HEK293 (cell line): ENCODE results near the gene DIP2B.

ENCODE experiments used
- CTCF ChIA-PET: fragments of 350-600 bp; formaldehyde crosslinking; extraction: SDS; loops from one replicate; lab custom pipeline; 2021; ENCODE audit warnings: antibody characterized with exemption; lab: Yijun Ruan, JAX
- POLR2A ChIA-PET: fragments of 300-600 bp; formaldehyde crosslinking; extraction: SDS; loops from one replicate; lab custom pipeline; 2020; ENCODE audit warnings: antibody characterized with exemption, inconsistent platforms; lab: Yijun Ruan, JAX
- H3K27ac ChIP-seq: fragments of 200-500 bp; sonication (Bioruptor generic); 2 replicates; pipeline ENCODE4 v1.5.1; 2014; ENCODE audit warnings: low read depth, low read length, control low read depth, inconsistent platforms; ENCODE audit errors: extremely low read depth
- H3K36me3 ChIP-seq, 2 experiments: fragments of 200-500 bp in 1 of 2; sonication (Bioruptor generic) in 1 of 2; 1 replicate in 1 of 2; 2 replicates in 1 of 2; pipeline ENCODE4 v1.5.1; 2014 to 2017; ENCODE audit warnings: inconsistent platforms in 2 of 2, low read length in 2 of 2; ENCODE audit not compliant: control insufficient read depth in 2 of 2, insufficient read depth in 1 of 2
- H3K4me1 ChIP-seq: fragments of 200-500 bp; sonication (Bioruptor generic); 2 replicates; pipeline ENCODE4 v1.5.1; 2014; ENCODE audit warnings: mild to moderate bottlenecking, low read length, inconsistent platforms; ENCODE audit not compliant: control insufficient read depth, insufficient read depth
- H3K4me3 ChIP-seq: 2 replicates; pipeline ENCODE4 v1.5.1; 2011; ENCODE audit warnings: low read depth, mild to moderate bottlenecking, control low read depth, low read length, moderate library complexity
- H3K9me3 ChIP-seq: fragments of 200-500 bp; sonication (Bioruptor generic); 2 replicates; pipeline ENCODE4 v1.5.1; 2014; ENCODE audit warnings: low read depth, low read length, inconsistent platforms; ENCODE audit not compliant: control insufficient read depth, insufficient read depth
- GLI4 ChIP-seq: fragments of 450-650 bp; formaldehyde crosslinking; IDR thresholded peaks from 2 replicates; pipeline ENCODE4 v1.5.1; 2016; ENCODE audit warnings: missing biosample characterization, missing genetic modification characterization
- HOXD13 ChIP-seq: sonication (generic); formaldehyde crosslinking; IDR thresholded peaks from 2 replicates; pipeline ENCODE4 v1.8.0; 2022; ENCODE audit warnings: missing genetic modification reagents, borderline replicate concordance
- KLF10 ChIP-seq: fragments of 450-650 bp; IDR thresholded peaks from 2 replicates; pipeline ENCODE4 v1.5.1; 2018; ENCODE audit warnings: missing biosample characterization, mild to moderate bottlenecking, missing genetic modification characterization
- RBAK ChIP-seq: fragments of 450-650 bp; formaldehyde crosslinking; IDR thresholded peaks from 2 replicates; pipeline ENCODE4 v1.5.1; 2016; ENCODE audit warnings: missing biosample characterization, missing genetic modification characterization
- TCF7L2 ChIP-seq: IDR thresholded peaks from 2 replicates; pipeline ENCODE4 v1.6.1; 2011; ENCODE audit warnings: low read depth, mild to moderate bottlenecking, inconsistent platforms, low read length, moderate library complexity, borderline replicate concordance
- ZBTB1 ChIP-seq: fragments of 450-650 bp; formaldehyde crosslinking; IDR thresholded peaks from 2 replicates; pipeline ENCODE4 v1.5.1; 2016; ENCODE audit warnings: missing biosample characterization, missing genetic modification characterization
- ZBTB7A ChIP-seq: fragments of 450-650 bp; formaldehyde crosslinking; IDR thresholded peaks from 2 replicates; pipeline ENCODE4 v1.5.1; 2016; ENCODE audit warnings: low read depth, missing biosample characterization, missing genetic modification characterization
- ZFP37 ChIP-seq: fragments of 450-650 bp; formaldehyde crosslinking; IDR thresholded peaks from 2 replicates; pipeline ENCODE4 v1.5.1; 2016; ENCODE audit warnings: missing biosample characterization, missing genetic modification characterization
- ZNF155 ChIP-seq: fragments of 450-650 bp; formaldehyde crosslinking; IDR thresholded peaks from 2 replicates; pipeline ENCODE4 v1.5.1; 2016; ENCODE audit warnings: missing biosample characterization, missing genetic modification characterization
- ZNF26 ChIP-seq: fragments of 450-650 bp; formaldehyde crosslinking; IDR thresholded peaks from 2 replicates; pipeline ENCODE4 v1.5.1; 2016; ENCODE audit warnings: missing biosample characterization, missing genetic modification characterization
- ZNF354C ChIP-seq: fragments of 450-650 bp; formaldehyde crosslinking; IDR thresholded peaks from 2 replicates; pipeline ENCODE4 v1.5.1; 2016; ENCODE audit warnings: missing biosample characterization, missing genetic modification characterization, low read depth, borderline replicate concordance
- ZNF473 ChIP-seq: fragments of 450-650 bp; formaldehyde crosslinking; IDR thresholded peaks from 2 replicates; pipeline ENCODE4 v1.5.1; 2017; ENCODE audit warnings: missing biosample characterization, missing genetic modification characterization
- ZNF776 ChIP-seq: fragments of 450-650 bp; formaldehyde crosslinking; IDR thresholded peaks from 2 replicates; pipeline ENCODE4 v1.5.0; 2017; ENCODE audit warnings: missing biosample characterization, missing genetic modification characterization, borderline replicate concordance
- ZNF777 ChIP-seq: fragments of 450-650 bp; formaldehyde crosslinking; IDR thresholded peaks from 2 replicates; pipeline ENCODE4 v1.5.1; 2017; ENCODE audit warnings: missing biosample characterization, missing genetic modification characterization, borderline replicate concordance
- ZNF791 ChIP-seq: fragments of 450-650 bp; formaldehyde crosslinking; IDR thresholded peaks from 2 replicates; pipeline ENCODE4 v1.5.1; 2016; ENCODE audit warnings: missing biosample characterization, missing genetic modification characterization
- ZNF830 ChIP-seq: fragments of 450-650 bp; IDR thresholded peaks from 2 replicates; pipeline ENCODE4 v1.5.0; 2018; ENCODE audit warnings: missing biosample characterization, missing genetic modification characterization, low read depth, mild to moderate bottlenecking, moderate library complexity
- ZNF837 ChIP-seq: fragments of 450-650 bp; formaldehyde crosslinking; IDR thresholded peaks from 2 replicates; pipeline ENCODE4 v1.5.1; 2016; ENCODE audit warnings: missing biosample characterization, missing genetic modification characterization
- ZSCAN23 ChIP-seq: fragments of 450-650 bp; formaldehyde crosslinking; IDR thresholded peaks from 2 replicates; pipeline ENCODE4 v1.5.1; 2016; ENCODE audit warnings: missing biosample characterization, missing genetic modification characterization
- TF ChIP-seq, protein P1 (sequence below): fragments of 450-650 bp; formaldehyde crosslinking; IDR thresholded peaks from 2 replicates; pipeline ENCODE4 v1.5.1; 2016; ENCODE audit warnings: missing biosample characterization, missing genetic modification characterization
- TF ChIP-seq, protein P2 (sequence below): fragments of 450-650 bp; formaldehyde crosslinking; conservative IDR thresholded peaks from 2 replicates; pipeline ENCODE4 v1.5.1; 2016; ENCODE audit warnings: low read depth, missing biosample characterization, missing genetic modification characterization
- TF ChIP-seq, protein P3 (sequence below): fragments of 450-650 bp; formaldehyde crosslinking; IDR thresholded peaks from 2 replicates; pipeline ENCODE4 v1.5.1; 2017; ENCODE audit warnings: missing biosample characterization, missing genetic modification characterization
- TF ChIP-seq, protein P4 (sequence below): fragments of 450-650 bp; formaldehyde crosslinking; IDR thresholded peaks from 2 replicates; pipeline ENCODE4 v1.5.1; 2016; ENCODE audit warnings: missing biosample characterization, missing genetic modification characterization

DIP2B gene

GRCh38 chr12:50611021-50611744, 106.4 kb downstream of the DIP2B start (continued):
- TF ChIP-seq, protein P1, sequence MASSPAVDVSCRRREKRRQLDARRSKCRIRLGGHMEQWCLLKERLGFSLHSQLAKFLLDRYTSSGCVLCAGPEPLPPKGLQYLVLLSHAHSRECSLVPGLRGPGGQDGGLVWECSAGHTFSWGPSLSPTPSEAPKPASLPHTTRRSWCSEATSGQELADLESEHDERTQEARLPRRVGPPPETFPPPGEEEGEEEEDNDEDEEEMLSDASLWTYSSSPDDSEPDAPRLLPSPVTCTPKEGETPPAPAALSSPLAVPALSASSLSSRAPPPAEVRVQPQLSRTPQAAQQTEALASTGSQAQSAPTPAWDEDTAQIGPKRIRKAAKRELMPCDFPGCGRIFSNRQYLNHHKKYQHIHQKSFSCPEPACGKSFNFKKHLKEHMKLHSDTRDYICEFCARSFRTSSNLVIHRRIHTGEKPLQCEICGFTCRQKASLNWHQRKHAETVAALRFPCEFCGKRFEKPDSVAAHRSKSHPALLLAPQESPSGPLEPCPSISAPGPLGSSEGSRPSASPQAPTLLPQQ (tag by site-specific recombination): no peak
- TF ChIP-seq HOXD13 (CRISPR knock-in tag): no peak
- no peak for TF ChIP-seq ZBTB1
- no peak for TF ChIP-seq ZNF155 (tag by site-specific recombination)
- no peak for TF ChIP-seq ZFP37
- no peak for TF ChIP-seq ZNF791 (tag by site-specific recombination)
- no peak for TF ChIP-seq ZNF473 (tag by site-specific recombination)
- no peak for TF ChIP-seq KLF10
- TF ChIP-seq ZNF354C (tag by site-specific recombination): no peak

DNA sequence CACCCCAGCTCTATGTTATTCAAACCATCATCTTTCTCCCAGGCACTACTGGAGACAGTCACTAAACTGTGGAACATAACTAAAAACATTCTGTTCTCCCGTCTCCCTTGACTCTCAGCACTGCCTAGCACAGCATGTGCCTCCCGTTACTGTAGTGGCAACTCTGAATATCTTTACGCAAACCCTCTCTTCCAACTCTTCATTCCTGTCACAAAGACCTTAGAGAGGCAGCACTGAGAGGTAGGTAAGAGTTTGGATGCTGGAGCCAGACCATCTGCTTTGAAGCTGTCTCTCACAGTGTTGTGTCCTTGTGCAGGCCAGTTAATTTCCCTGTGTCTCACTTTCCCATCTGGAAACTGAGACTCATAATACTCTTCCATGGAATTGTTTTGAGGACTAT, 108.1 kb downstream of the DIP2B start:
- Histone ChIP-seq H3K27ac (no peak overlapping the region), H3K9me3 (no peaks in the 10 kb centered on the region), H3K4me1 (0 out of 2 replicates have a peak, but pooled peaks cover 3% of the 10 kb centered on the region), H3K36me3 (no peaks in the 10 kb centered on the region; a peak in 1 of 3 replicates), H3K4me3 (no peak overlapping the region)
- TF ChIP-seq GLI4 (tag by site-specific recombination) (no peak), ZBTB7A (tag by site-specific recombination) (no peak), ZNF776 (tag by site-specific recombination) (no peak), ZNF777 (no peak), ZSCAN23 (tag by site-specific recombination) (no peak), ZNF26 (tag by site-specific recombination) (no peak), RBAK (no peak), TCF7L2 (no peak), KLF10 (no peak), ZNF837 (no peak), ZBTB1 (no peak), ZNF830 (tag by site-specific recombination) (no peak)
- TF ChIP-seq, protein P2, sequence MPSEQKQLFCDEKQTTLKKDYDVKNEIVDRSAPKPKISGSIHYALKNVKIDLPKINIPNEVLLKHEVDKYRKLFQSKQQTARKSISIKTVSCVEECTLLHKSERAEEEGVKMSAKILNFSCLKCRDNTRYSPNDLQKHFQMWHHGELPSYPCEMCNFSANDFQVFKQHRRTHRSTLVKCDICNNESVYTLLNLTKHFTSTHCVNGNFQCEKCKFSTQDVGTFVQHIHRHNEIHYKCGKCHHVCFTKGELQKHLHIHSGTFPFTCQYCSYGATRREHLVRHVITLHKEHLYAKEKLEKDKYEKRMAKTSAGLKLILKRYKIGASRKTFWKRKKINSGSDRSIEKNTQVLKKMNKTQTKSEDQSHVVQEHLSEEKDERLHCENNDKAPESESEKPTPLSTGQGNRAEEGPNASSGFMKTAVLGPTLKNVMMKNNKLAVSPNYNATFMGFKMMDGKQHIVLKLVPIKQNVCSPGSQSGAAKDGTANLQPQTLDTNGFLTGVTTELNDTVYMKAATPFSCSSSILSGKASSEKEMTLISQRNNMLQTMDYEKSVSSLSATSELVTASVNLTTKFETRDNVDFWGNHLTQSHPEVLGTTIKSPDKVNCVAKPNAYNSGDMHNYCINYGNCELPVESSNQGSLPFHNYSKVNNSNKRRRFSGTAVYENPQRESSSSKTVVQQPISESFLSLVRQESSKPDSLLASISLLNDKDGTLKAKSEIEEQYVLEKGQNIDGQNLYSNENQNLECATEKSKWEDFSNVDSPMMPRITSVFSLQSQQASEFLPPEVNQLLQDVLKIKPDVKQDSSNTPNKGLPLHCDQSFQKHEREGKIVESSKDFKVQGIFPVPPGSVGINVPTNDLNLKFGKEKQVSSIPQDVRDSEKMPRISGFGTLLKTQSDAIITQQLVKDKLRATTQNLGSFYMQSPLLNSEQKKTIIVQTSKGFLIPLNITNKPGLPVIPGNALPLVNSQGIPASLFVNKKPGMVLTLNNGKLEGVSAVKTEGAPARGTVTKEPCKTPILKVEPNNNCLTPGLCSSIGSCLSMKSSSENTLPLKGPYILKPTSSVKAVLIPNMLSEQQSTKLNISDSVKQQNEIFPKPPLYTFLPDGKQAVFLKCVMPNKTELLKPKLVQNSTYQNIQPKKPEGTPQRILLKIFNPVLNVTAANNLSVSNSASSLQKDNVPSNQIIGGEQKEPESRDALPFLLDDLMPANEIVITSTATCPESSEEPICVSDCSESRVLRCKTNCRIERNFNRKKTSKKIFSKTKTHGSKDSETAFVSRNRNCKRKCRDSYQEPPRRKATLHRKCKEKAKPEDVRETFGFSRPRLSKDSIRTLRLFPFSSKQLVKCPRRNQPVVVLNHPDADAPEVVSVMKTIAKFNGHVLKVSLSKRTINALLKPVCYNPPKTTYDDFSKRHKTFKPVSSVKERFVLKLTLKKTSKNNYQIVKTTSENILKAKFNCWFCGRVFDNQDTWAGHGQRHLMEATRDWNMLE (tag by site-specific recombination): no peak
- TF ChIP-seq, protein P3, sequence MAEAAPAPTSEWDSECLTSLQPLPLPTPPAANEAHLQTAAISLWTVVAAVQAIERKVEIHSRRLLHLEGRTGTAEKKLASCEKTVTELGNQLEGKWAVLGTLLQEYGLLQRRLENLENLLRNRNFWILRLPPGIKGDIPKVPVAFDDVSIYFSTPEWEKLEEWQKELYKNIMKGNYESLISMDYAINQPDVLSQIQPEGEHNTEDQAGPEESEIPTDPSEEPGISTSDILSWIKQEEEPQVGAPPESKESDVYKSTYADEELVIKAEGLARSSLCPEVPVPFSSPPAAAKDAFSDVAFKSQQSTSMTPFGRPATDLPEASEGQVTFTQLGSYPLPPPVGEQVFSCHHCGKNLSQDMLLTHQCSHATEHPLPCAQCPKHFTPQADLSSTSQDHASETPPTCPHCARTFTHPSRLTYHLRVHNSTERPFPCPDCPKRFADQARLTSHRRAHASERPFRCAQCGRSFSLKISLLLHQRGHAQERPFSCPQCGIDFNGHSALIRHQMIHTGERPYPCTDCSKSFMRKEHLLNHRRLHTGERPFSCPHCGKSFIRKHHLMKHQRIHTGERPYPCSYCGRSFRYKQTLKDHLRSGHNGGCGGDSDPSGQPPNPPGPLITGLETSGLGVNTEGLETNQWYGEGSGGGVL: no peak
- TF ChIP-seq, protein P4, sequence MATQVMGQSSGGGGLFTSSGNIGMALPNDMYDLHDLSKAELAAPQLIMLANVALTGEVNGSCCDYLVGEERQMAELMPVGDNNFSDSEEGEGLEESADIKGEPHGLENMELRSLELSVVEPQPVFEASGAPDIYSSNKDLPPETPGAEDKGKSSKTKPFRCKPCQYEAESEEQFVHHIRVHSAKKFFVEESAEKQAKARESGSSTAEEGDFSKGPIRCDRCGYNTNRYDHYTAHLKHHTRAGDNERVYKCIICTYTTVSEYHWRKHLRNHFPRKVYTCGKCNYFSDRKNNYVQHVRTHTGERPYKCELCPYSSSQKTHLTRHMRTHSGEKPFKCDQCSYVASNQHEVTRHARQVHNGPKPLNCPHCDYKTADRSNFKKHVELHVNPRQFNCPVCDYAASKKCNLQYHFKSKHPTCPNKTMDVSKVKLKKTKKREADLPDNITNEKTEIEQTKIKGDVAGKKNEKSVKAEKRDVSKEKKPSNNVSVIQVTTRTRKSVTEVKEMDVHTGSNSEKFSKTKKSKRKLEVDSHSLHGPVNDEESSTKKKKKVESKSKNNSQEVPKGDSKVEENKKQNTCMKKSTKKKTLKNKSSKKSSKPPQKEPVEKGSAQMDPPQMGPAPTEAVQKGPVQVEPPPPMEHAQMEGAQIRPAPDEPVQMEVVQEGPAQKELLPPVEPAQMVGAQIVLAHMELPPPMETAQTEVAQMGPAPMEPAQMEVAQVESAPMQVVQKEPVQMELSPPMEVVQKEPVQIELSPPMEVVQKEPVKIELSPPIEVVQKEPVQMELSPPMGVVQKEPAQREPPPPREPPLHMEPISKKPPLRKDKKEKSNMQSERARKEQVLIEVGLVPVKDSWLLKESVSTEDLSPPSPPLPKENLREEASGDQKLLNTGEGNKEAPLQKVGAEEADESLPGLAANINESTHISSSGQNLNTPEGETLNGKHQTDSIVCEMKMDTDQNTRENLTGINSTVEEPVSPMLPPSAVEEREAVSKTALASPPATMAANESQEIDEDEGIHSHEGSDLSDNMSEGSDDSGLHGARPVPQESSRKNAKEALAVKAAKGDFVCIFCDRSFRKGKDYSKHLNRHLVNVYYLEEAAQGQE: no peak
- ChIA-PET POLR2A (no interaction called here), CTCF (no interaction called here)
